ENCODE results near the gene CCDC85C.

Gene CCDC85C

GRCh38 chr14:99587460-99588278 is 16.3 kb downstream of the CCDC85C start:
- H3K4me3 ChIP-seq (ENCODE audit: low read length) = no peak overlapping the region
- TF ChIP-seq CTCF (conservative IDR thresholded peaks at IDR 0.05; ENCODE audit: low read depth, low read length) = no peak
- DNase-seq (ENCODE audit: low read depth) = no peak

GRCh38 chr14:99586761-99587459 is 17.1 kb downstream of the CCDC85C start:
- no peak overlapping the region for H3K4me3 ChIP-seq (ENCODE audit: low read length)
- TF ChIP-seq CTCF (conservative IDR thresholded peaks at IDR 0.05; ENCODE audit: low read depth, low read length) = no peak
- DNase-seq (ENCODE audit: low read depth) = no peak

GRCh38 chr14:99586054-99586760 is 17.8 kb downstream of the CCDC85C start:
- no peak for TF ChIP-seq CTCF (conservative IDR thresholded peaks at IDR 0.05; ENCODE audit: low read depth, low read length)

GRCh38 chr14:99584823-99585222 is 19.2 kb downstream of the CCDC85C start:
- no peak overlapping the region for H3K4me3 ChIP-seq (ENCODE audit: low read length)
- TF ChIP-seq CTCF (conservative IDR thresholded peaks at IDR 0.05; ENCODE audit: low read depth, low read length) = no peak
- DNase-seq (ENCODE audit: low read depth) = no peak

More at GRCh38 chr14:99586054-99586760, 17.8 kb downstream of the CCDC85C start:
- H3K4me3 ChIP-seq (ENCODE audit: low read length) = no peak overlapping the region
- DNase-seq (ENCODE audit: low read depth) = no peak

- no peak for TF ChIP-seq CTCF (conservative IDR thresholded peaks at IDR 0.05; ENCODE audit: low read depth, low read length)
- H3K4me3 ChIP-seq (ENCODE audit: low read length) = no peak overlapping the region
- no peak for DNase-seq (ENCODE audit: low read depth)
Measured at GRCh38 chr14:99581938-99582337, 22.1 kb downstream of the CCDC85C start.

- DNase-seq (ENCODE audit: low read depth) = no peak
- no peak for TF ChIP-seq CTCF (conservative IDR thresholded peaks at IDR 0.05; ENCODE audit: low read depth, low read length)
- H3K4me3 ChIP-seq (ENCODE audit: low read length) = no peak overlapping the region
Measured at GRCh38 chr14:99581374-99581773, 22.6 kb downstream of the CCDC85C start.
